Memory B cell (primary cell): ENCODE data around the gene FBXW8.

Experiments used
- ATAC-seq: fragments of 150-1000 bp; cut with Tn5 transposase; 2 replicates; pipeline ENCODE4 v1.10.0; 2021; ENCODE audit warnings: low read depth, mild to moderate bottlenecking, moderate library complexity
- DNase-seq, 2 donors: peaks; one replicate each; pipeline ENCODE4 v3.0.0; 2022; ENCODE audit warnings: low spot score in 2 of 2
- H3K27ac Mint-ChIP-seq: one replicate; pipeline ENCODE4 v1.8.0; 2022; ENCODE audit warnings: mild to moderate bottlenecking, moderate library complexity, mixed read lengths
- H3K27me3 Mint-ChIP-seq: one replicate; pipeline ENCODE4 v1.8.0; 2022; ENCODE audit warnings: mixed read lengths
- H3K36me3 Mint-ChIP-seq: one replicate; pipeline ENCODE4 v1.8.0; 2022; ENCODE audit warnings: mild to moderate bottlenecking, mixed read lengths
- H3K4me1 Mint-ChIP-seq: one replicate; pipeline ENCODE4 v1.8.0; 2022; ENCODE audit warnings: mixed read lengths
- H3K4me3 Mint-ChIP-seq: one replicate; pipeline ENCODE4 v1.8.0; 2022; ENCODE audit warnings: mild to moderate bottlenecking, moderate library complexity, mixed read lengths
- H3K9me3 Mint-ChIP-seq: one replicate; pipeline ENCODE4 v1.8.0; 2022; ENCODE audit warnings: mixed read lengths

The FBXW8 gene

GRCh38 chr12:116896411-116896924 is 14.3 kb upstream of the FBXW8 start:
- no peaks in the 10 kb centered on the region for H3K9me3 Mint-ChIP-seq
- DNase-seq (no peak), ATAC-seq (no peak)
- no peak overlapping the region for H3K4me3 Mint-ChIP-seq
- H3K27ac Mint-ChIP-seq: no peak overlapping the region
- H3K27me3 Mint-ChIP-seq: peaks cover 12% of the 10 kb centered on the region
- H3K36me3 Mint-ChIP-seq: no peaks in the 10 kb centered on the region
- H3K4me1 Mint-ChIP-seq: no peaks in the 10 kb centered on the region

DNA sequence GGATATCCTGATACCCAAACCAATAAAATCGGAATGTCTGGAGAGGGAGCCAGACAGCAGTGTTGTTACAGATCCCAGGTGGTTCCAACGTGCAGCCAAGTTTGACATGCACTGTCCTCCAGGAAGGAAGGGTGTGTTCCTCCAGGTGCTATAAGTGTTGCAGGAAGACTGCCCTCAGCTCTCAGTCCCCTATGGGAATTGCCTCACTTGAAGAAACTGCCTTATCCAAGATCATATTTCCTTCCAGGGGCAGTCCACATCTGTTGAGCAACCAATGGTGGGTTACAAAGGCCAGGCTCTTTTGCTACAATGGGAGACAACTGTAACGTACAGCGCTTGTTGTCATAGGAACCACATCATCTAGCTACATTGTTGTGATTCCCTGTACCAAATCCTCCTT is 13.3 kb upstream of the FBXW8 start:
- no peak overlapping the region for H3K4me3 Mint-ChIP-seq
- no peaks in the 10 kb centered on the region for H3K4me1 Mint-ChIP-seq
- no peaks in the 10 kb centered on the region for H3K9me3 Mint-ChIP-seq
- no peak for DNase-seq
- H3K27ac Mint-ChIP-seq: no peak overlapping the region
- peaks cover 14% of the 10 kb centered on the region for H3K27me3 Mint-ChIP-seq
- no peaks in the 10 kb centered on the region for H3K36me3 Mint-ChIP-seq
- ATAC-seq: no peak

DNA sequence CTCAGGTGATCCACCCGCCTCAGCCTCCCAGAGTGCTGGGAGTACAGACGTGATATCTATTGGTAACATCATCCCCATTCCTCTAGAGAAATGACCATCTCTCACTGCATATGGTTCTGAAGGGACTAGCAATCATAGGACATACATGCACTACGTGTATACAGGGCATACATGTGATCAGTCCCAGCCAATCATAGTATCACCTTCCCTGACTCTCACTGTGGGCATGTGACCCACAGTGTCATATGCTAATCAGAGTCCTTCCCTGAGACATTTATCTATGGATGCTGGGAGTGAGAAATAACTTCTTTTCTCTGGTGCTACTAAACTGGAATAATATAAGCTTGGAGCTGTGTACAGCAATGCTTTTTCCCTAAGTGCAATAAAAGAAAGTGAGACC is 12.1 kb upstream of the FBXW8 start:
- Mint-ChIP-seq H3K36me3 (no peaks in the 10 kb centered on the region), H3K27me3 (peaks cover 16% of the 10 kb centered on the region), H3K4me3 (no peak overlapping the region), H3K4me1 (no peaks in the 10 kb centered on the region), H3K27ac (no peak overlapping the region), H3K9me3 (no peaks in the 10 kb centered on the region)
- DNase-seq (no peak), ATAC-seq (peak; percentile 31)

- H3K27ac Mint-ChIP-seq: no peak overlapping the region
- no peaks in the 10 kb centered on the region for H3K4me1 Mint-ChIP-seq
- DNase-seq (no peak), ATAC-seq (no peak)
- no peaks in the 10 kb centered on the region for H3K36me3 Mint-ChIP-seq
- no peaks in the 10 kb centered on the region for H3K9me3 Mint-ChIP-seq
- H3K4me3 Mint-ChIP-seq: no peak overlapping the region
- peaks cover 20% of the 10 kb centered on the region for H3K27me3 Mint-ChIP-seq
Measured at GRCh38 chr12:116901612-116902011, 9.1 kb upstream of the FBXW8 start.

DNA sequence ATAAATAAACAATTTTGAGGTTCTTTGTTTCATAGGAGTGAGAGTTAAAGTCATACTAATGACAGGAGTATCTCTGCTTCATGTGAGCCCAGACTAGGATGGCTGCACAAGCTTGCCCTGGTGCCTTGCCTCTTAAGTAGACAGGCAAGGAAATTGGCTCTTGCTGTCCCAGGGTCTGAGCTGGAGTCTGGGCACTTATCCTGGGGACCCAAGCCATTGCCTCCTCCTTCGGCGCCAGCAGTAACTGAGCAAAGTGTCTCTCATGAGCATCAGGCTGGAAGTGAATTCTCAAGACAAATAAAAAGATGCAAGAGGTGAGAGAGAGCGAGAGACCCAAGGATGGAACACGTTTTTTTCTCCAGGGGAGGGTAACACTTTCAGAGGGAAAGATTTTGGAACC is 6.9 kb upstream of the FBXW8 start:
- no peak for ATAC-seq
- Mint-ChIP-seq H3K36me3 (no peaks in the 10 kb centered on the region), H3K4me1 (no peaks in the 10 kb centered on the region), H3K27me3 (peaks cover 14% of the 10 kb centered on the region), H3K9me3 (no peaks in the 10 kb centered on the region), H3K4me3 (no peak overlapping the region), H3K27ac (no peak overlapping the region)
- no peak for DNase-seq

GRCh38 chr12:116906285-116906684 is 4.5 kb upstream of the FBXW8 start:
- peaks cover 8% of the 10 kb centered on the region for H3K27me3 Mint-ChIP-seq
- H3K4me3 Mint-ChIP-seq: no peak overlapping the region
- no peak overlapping the region for H3K27ac Mint-ChIP-seq
- no peaks in the 10 kb centered on the region for H3K9me3 Mint-ChIP-seq
- H3K4me1 Mint-ChIP-seq: peaks cover 4% of the 10 kb centered on the region
- no peak for DNase-seq
- no peak for ATAC-seq
- no peaks in the 10 kb centered on the region for H3K36me3 Mint-ChIP-seq

- H3K27me3 Mint-ChIP-seq: no peaks in the 10 kb centered on the region
- H3K27ac Mint-ChIP-seq: peak overlapping the region; percentile 90
- DNase-seq: no peak
- no peak for ATAC-seq
- no peaks in the 10 kb centered on the region for H3K36me3 Mint-ChIP-seq
- H3K4me1 Mint-ChIP-seq: peaks cover 12% of the 10 kb centered on the region
- H3K4me3 Mint-ChIP-seq: peak overlapping the region; percentile 97
- no peaks in the 10 kb centered on the region for H3K9me3 Mint-ChIP-seq
Measured at GRCh38 chr12:116910280-116910644, 488 bp upstream of the FBXW8 start.

- ATAC-seq (no peak), DNase-seq (no peak)
- Mint-ChIP-seq H3K4me3 (no peak overlapping the region), H3K4me1 (peaks cover 43% of the 10 kb centered on the region), H3K9me3 (no peaks in the 10 kb centered on the region), H3K27ac (no peak overlapping the region), H3K27me3 (no peaks in the 10 kb centered on the region), H3K36me3 (peaks cover 4% of the 10 kb centered on the region)
Measured at GRCh38 chr12:116915326-116915725, 4.6 kb downstream of the FBXW8 start.

GRCh38 chr12:116916122-116916521 is 5.4 kb downstream of the FBXW8 start:
- no peak overlapping the region for H3K27ac Mint-ChIP-seq
- H3K36me3 Mint-ChIP-seq: peaks cover 4% of the 10 kb centered on the region
- H3K27me3 Mint-ChIP-seq: no peaks in the 10 kb centered on the region
- DNase-seq: no peak
- peaks cover 46% of the 10 kb centered on the region for H3K4me1 Mint-ChIP-seq
- H3K4me3 Mint-ChIP-seq: no peak overlapping the region
- ATAC-seq: no peak
- H3K9me3 Mint-ChIP-seq: no peaks in the 10 kb centered on the region

DNA sequence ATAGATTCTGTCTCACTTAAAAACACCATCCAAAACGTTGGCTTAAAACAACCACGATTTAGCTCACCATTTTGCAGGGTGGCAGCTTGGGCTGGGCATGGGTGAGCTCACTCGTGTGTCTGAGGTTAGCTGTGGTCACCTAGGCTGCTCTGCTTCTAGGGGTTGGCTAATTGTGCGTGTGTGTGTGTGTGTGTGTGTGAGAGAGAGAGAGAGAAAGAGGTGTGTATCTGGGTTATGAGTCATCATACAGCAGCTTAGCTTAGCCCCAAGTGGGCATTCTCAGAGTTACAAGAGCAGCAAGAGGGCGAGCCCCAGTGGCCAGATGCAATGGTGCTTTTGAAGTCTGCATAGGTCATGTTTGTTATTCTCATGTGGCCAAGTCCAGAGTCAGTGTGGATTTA is 6.0 kb downstream of the FBXW8 start:
- H3K36me3 Mint-ChIP-seq: peaks cover 4% of the 10 kb centered on the region
- DNase-seq (peak in 1 of 2 donors; percentile 5), ATAC-seq (peak; percentile 66)
- H3K9me3 Mint-ChIP-seq: no peaks in the 10 kb centered on the region
- no peak overlapping the region for H3K4me3 Mint-ChIP-seq
- peaks cover 47% of the 10 kb centered on the region for H3K4me1 Mint-ChIP-seq
- H3K27me3 Mint-ChIP-seq: no peaks in the 10 kb centered on the region
- H3K27ac Mint-ChIP-seq: peak overlapping the region; percentile 21

DNA sequence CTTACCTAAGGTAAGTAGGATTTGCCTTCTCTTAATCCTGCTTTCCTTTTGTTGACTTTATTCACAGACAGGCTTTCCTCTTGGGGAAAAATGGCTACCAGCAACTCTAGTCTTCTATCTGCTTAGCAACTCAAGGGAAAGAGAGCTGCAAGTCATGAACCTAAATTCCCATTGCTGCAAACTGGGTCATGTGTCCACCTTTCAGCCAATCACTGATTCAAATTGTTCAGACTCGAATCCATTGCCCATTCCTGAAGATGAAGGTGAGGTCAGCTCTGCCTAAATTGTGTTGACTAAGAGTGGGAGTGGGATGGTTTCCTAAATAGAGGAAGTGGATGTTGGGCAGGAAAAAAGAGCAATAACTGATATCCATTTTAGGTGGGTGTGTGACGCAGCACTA is 7.7 kb downstream of the FBXW8 start:
- DNase-seq: no peak
- Mint-ChIP-seq H3K36me3 (peaks cover 4% of the 10 kb centered on the region), H3K9me3 (no peaks in the 10 kb centered on the region), H3K27ac (peak overlapping the region; percentile 43), H3K4me3 (no peak overlapping the region), H3K4me1 (peaks cover 42% of the 10 kb centered on the region), H3K27me3 (no peaks in the 10 kb centered on the region)
- no peak for ATAC-seq

DNA sequence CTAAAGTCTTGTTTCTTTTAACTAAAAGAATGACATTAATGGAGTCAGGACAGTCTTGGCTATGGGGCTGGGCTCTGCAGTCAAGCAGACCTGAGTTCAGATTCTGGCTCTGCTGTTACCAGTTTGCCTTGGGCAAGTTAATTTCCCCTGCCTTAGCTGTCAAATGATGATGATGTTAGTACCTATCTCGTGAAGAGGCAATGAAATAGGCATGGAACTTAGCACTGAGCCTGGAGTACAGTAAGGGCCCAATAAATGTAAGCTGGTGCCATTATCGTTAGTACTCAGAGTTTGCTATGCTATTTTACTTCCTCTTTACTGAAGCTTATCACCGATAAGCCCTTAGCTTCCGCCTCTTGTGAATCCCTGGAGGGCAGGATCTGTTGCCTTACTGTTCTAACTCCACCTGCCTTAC is 8.5 kb downstream of the FBXW8 start:
- Mint-ChIP-seq H3K4me1 (peaks cover 44% of the 10 kb centered on the region), H3K27ac (peak overlapping the region; percentile 43), H3K4me3 (peak overlapping the region; percentile 46), H3K9me3 (no peaks in the 10 kb centered on the region), H3K36me3 (peaks cover 4% of the 10 kb centered on the region), H3K27me3 (no peaks in the 10 kb centered on the region)
- DNase-seq (peak; percentile 13 to 41), ATAC-seq (peak; percentile 94)

DNA sequence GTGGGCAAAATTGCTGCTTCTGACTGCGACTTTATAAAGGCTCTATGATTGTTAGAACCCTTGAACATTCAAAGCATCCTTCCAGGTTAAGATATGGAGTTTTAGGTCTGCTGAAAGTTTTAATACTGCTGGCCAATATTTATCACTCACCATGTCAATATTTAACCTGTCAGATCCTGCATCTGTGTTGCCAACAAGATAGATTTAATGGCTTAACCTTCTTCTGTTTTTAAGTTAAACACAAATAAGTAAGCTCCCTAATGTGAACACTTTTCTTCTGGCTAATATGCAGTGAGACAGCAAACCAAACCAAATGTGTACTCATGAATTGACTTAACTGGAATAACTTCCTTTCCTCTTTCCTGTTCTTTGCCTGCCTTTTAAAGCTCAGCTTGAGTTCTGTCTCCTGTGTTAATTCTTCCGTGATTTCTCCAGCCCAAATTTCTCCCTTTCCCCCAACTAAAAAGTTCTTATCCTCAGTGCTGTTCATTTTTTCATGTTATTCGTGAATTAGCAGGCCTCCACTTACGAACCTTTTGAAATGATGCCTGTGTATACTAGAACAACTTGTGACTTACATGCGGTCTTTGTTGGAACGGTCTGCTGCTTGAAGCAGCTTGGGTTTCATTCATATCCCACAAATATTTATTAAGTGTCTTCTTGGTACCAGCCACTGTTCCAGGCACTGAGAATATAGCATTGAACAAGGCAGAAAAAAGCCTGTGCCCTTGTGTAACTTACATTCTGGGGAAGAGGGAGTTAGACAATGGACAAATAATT is 9.1 kb downstream of the FBXW8 start:
- Mint-ChIP-seq H3K36me3 (peaks cover 4% of the 10 kb centered on the region), H3K4me1 (peaks cover 47% of the 10 kb centered on the region), H3K27ac (peak overlapping the region; percentile 43), H3K9me3 (no peaks in the 10 kb centered on the region), H3K27me3 (no peaks in the 10 kb centered on the region), H3K4me3 (peak overlapping the region; percentile 46)
- no peak for ATAC-seq
- no peak for DNase-seq

DNA sequence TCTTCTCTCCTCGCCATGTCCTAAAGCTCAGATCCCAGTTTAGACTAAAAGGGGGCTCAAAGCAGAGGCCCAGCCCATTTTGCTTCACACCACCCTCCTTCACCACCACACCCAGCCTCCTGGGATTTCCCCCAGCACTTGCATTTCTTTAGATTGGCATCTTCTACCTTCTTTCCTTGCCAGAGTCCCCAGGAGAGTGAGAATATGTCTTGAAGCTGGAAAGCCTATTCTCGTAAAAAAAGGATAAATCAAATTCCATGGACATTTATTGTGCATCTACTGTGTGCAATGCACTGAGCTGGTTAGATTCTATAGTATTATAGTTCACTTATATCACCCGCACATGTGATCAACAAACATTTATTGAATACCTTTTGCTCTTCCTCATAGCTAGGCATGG is 10.2 kb downstream of the FBXW8 start:
- no peak for DNase-seq
- ATAC-seq: no peak
- no peaks in the 10 kb centered on the region for H3K27me3 Mint-ChIP-seq
- H3K4me3 Mint-ChIP-seq: peak overlapping the region; percentile 47
- peaks cover 1% of the 10 kb centered on the region for H3K36me3 Mint-ChIP-seq
- H3K4me1 Mint-ChIP-seq: peaks cover 50% of the 10 kb centered on the region
- peak overlapping the region; percentile 78 for H3K27ac Mint-ChIP-seq
- H3K9me3 Mint-ChIP-seq: no peaks in the 10 kb centered on the region
